Smooth muscle cell (in vitro differentiated cells): ENCODE results near the gene LAIR1. TPM values are rescaled to one million over a fixed set of nuclear protein-coding genes. Genes with fewer than 3 reads are reported as not detected.

Experiments used
- DNase-seq: peaks from one replicate; lab custom pipeline; 2025; ENCODE audit not compliant: unreplicated experiment; lab: John Stamatoyannopoulos, UW
- H2AFZ ChIP-seq: fragments of 200-600 bp; sonication (generic); 2 replicates; pipeline ENCODE4 v1.6.0; 2016; ENCODE audit warnings: antibody characterized with exemption, low read depth, mild to moderate bottlenecking
- H3F3A ChIP-seq: fragments of 200-600 bp; sonication (generic); 2 replicates; pipeline ENCODE4 v1.6.0; 2017; ENCODE audit warnings: antibody characterized with exemption, low read depth
- H3K27ac ChIP-seq: fragments of 200-600 bp; sonication (generic); 2 replicates; pipeline ENCODE4 v1.5.1; 2016; ENCODE audit warnings: low read depth, mild to moderate bottlenecking
- H3K27me3 ChIP-seq: fragments of 200-600 bp; sonication (generic); 2 replicates; pipeline ENCODE4 v1.6.1; 2016; ENCODE audit warnings: low read depth, mild to moderate bottlenecking
- H3K36me3 ChIP-seq: fragments of 200-600 bp; sonication (generic); 2 replicates; pipeline ENCODE4 v1.5.1; 2016; ENCODE audit warnings: low read depth
- H3K4me1 ChIP-seq: fragments of 200-600 bp; sonication (generic); 2 replicates; pipeline ENCODE4 v1.5.1; 2016; ENCODE audit warnings: low read depth
- H3K4me2 ChIP-seq: fragments of 200-600 bp; sonication (generic); 2 replicates; pipeline ENCODE4 v1.6.0; 2016; ENCODE audit warnings: mild to moderate bottlenecking
- H3K4me3 ChIP-seq: fragments of 200-600 bp; sonication (generic); 2 replicates; pipeline ENCODE4 v1.5.1; 2016; ENCODE audit warnings: mild to moderate bottlenecking
- H3K79me2 ChIP-seq: fragments of 200-600 bp; sonication (generic); 2 replicates; pipeline ENCODE4 v1.6.0; 2016; ENCODE audit warnings: low read depth, mild to moderate bottlenecking
- H3K9ac ChIP-seq: fragments of 200-600 bp; sonication (generic); 2 replicates; pipeline ENCODE4 v1.6.0; 2016; ENCODE audit warnings: low read depth
- H3K9me3 ChIP-seq: fragments of 200-600 bp; sonication (generic); replicated peaks from 2 replicates; pipeline ENCODE4 v1.5.1; 2016; ENCODE audit warnings: low read depth
- H4K20me1 ChIP-seq: fragments of 200-600 bp; sonication (generic); 2 replicates; pipeline ENCODE4 v1.6.0; 2016; ENCODE audit warnings: low read depth
- WGBS: methylation state at CpG from one replicate; pipeline ENCODE4 v1.1.7; 2016; ENCODE audit warnings: low lambda C conversion rate; 5-methylcytosine and 5-hydroxymethylcytosine counted together
- polyA plus RNA-seq: library from polyadenylated mRNA; unstranded; fragments of >200 nt; fragmentation: Nextera tagmentation; extraction: Ambion mirVana; gene quantifications from 2 replicates; pipeline ENCODE4 v1.2.1, GENCODE V29; 2016
- total RNA-seq: library from RNA; depleted of rRNA; stranded (reverse); fragments of >200 nt; gene quantifications from 2 replicates; pipeline ENCODE4 v1.2.3, GENCODE V29; 2014
- TF ChIP-seq, protein P1 (sequence below): fragments of 200-600 bp; sonication (generic); IDR thresholded peaks from 2 replicates; pipeline ENCODE4 v1.5.1; 2017; ENCODE audit warnings: borderline replicate concordance, mild to moderate bottlenecking, antibody characterized with exemption; ENCODE audit not compliant: insufficient read depth, poor library complexity, severe bottlenecking

LAIR1 gene
- total and polyA plus RNA-seq, 2 experiments from 2014 or later: not detected

DNA sequence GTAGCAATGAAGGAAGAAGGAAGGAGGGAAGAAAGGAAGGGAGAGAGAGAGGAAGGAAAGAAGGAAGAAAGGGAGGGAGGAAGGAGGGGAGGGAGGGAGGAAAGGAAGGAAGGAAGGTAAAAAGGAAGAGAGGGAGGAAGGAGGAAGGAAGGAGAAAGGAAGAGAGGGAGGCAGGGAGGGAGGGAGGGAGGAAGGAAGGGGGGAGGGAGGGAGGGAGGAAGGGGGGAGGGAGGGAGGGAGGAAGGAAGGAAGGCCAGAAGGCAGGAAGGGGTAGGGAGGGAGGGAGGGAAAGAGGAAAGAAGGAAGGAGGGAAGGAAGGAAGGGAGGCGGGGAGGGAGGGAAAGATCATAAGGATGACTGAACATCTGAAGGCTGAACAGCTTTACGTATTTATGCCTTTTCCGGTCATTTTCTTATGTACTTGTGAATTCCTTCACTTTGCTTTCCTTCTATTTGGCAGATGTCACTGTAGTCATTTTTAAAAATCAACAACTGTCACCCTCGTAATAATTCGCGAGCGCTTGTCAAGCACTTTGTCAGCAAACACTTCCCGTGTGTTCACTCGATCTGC is 43.8 kb upstream of the LAIR1 start:
- H3K4me1 ChIP-seq: no peaks in the 10 kb centered on the region
- TF ChIP-seq, protein P1, sequence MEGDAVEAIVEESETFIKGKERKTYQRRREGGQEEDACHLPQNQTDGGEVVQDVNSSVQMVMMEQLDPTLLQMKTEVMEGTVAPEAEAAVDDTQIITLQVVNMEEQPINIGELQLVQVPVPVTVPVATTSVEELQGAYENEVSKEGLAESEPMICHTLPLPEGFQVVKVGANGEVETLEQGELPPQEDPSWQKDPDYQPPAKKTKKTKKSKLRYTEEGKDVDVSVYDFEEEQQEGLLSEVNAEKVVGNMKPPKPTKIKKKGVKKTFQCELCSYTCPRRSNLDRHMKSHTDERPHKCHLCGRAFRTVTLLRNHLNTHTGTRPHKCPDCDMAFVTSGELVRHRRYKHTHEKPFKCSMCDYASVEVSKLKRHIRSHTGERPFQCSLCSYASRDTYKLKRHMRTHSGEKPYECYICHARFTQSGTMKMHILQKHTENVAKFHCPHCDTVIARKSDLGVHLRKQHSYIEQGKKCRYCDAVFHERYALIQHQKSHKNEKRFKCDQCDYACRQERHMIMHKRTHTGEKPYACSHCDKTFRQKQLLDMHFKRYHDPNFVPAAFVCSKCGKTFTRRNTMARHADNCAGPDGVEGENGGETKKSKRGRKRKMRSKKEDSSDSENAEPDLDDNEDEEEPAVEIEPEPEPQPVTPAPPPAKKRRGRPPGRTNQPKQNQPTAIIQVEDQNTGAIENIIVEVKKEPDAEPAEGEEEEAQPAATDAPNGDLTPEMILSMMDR: no peak
- no peaks in the 10 kb centered on the region for H3K9me3 ChIP-seq
- peaks cover 11% of the 10 kb centered on the region for H3K27me3 ChIP-seq
- no peak overlapping the region for H3K4me2 ChIP-seq
- H3K36me3 ChIP-seq: no peaks in the 10 kb centered on the region
- no peaks in the 10 kb centered on the region for H3F3A ChIP-seq
- no peak overlapping the region for H3K27ac ChIP-seq
- no peaks in the 10 kb centered on the region for H4K20me1 ChIP-seq
- H3K4me3 ChIP-seq: no peak overlapping the region
- no peak for DNase-seq
- no peak overlapping the region for H2AFZ ChIP-seq
- no peak overlapping the region for H3K9ac ChIP-seq
- no peaks in the 10 kb centered on the region for H3K79me2 ChIP-seq
- 86% methylated on average over 9 of the region's 9 CpGs for WGBS

DNA sequence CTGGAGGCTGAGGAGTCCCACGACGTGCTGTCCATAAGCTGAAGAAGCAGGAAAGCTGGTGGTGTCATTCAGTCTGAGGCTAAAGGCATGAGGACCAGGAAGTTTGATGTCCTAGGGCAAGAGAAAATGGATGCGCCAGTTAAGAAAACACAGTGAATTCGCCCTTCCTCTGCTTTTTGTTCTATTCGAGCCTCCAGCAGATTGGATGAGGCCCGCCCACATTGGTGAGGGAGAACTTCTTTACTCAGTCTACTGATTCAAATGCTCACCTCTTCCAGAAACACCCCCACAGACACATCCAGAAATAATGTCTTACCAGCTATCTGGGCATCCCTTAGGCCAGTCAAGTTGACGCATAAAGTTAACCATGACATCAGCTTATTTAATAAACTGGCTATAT is 43.0 kb upstream of the LAIR1 start:
- H3K4me1 ChIP-seq: no peaks in the 10 kb centered on the region
- TF ChIP-seq, protein P1: no peak

DNA sequence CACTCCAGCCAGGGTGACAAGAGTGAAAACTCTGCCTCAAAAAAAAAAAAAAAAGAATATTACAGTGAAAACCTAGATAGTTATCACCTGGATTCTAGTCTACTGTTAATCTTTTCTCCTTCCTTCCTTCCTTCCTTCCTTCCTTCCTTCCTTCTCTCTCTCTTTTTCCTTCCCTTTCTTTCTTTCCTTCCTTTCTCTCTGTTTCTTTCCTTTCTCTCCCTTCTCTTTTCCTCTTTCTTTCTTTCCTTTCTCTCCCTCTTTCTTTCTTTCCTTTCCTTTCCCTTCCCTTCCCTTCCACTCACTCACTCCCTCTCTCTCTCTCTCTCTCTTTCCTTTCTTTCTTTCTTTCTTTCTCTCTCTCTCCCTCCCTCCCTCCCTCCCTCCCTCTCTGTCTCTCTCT is 40.9 kb upstream of the LAIR1 start:
- Histone ChIP-seq H3K79me2 (no peaks in the 10 kb centered on the region), H3K9me3 (no peaks in the 10 kb centered on the region), H3K4me1 (no peaks in the 10 kb centered on the region), H3K27ac (no peak overlapping the region), H3K27me3 (peaks cover 3% of the 10 kb centered on the region), H3K4me2 (no peak overlapping the region), H3K4me3 (no peak overlapping the region), H3K36me3 (no peaks in the 10 kb centered on the region), H4K20me1 (no peaks in the 10 kb centered on the region), H3F3A (no peaks in the 10 kb centered on the region), H3K9ac (no peak overlapping the region), H2AFZ (no peak overlapping the region)
- no peak for DNase-seq
- TF ChIP-seq, protein P1: no peak

More for the DNA sequence above, 43.0 kb upstream of the LAIR1 start:
- H3K79me2 ChIP-seq: no peaks in the 10 kb centered on the region
- no peak overlapping the region for H3K4me3 ChIP-seq
- H2AFZ ChIP-seq: no peak overlapping the region
- H4K20me1 ChIP-seq: no peaks in the 10 kb centered on the region
- no peak for DNase-seq
- 85% methylated on average over 7 of the region's 7 CpGs for WGBS
- H3K36me3 ChIP-seq: no peaks in the 10 kb centered on the region
- H3K9ac ChIP-seq: no peak overlapping the region
- no peak overlapping the region for H3K27ac ChIP-seq
- no peaks in the 10 kb centered on the region for H3K9me3 ChIP-seq
- no peak overlapping the region for H3K4me2 ChIP-seq
- peaks cover 8% of the 10 kb centered on the region for H3K27me3 ChIP-seq
- H3F3A ChIP-seq: no peaks in the 10 kb centered on the region

DNA sequence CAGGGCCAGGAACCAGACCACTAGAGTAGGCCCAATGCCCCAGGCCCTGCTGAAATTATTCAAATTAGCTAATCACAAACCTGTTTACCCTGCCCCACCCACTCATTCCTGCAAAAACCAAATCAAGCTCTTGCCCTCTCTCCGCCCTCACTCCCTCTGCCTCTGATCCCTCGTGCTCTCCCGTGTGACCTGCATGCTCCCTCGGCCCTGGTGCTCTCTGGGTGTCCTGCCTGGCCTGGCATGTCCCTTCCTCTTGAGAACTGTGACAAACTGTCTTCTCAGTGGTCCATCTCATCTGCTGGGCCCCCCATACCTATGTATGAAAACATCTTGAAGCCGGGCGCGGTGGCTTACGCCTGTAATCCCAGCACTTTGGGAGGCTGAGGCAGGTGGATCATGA is 38.3 kb upstream of the LAIR1 start:
- H3K4me2 ChIP-seq: no peak overlapping the region
- DNase-seq: no peak
- TF ChIP-seq, protein P1: no peak
- H3K9ac ChIP-seq: no peak overlapping the region
- no peak overlapping the region for H2AFZ ChIP-seq
- H3K36me3 ChIP-seq: no peaks in the 10 kb centered on the region
- no peaks in the 10 kb centered on the region for H3K9me3 ChIP-seq
- H3K27ac ChIP-seq: no peak overlapping the region
- H4K20me1 ChIP-seq: no peaks in the 10 kb centered on the region
- WGBS: 73% methylated on average over 8 of the region's 8 CpGs
- H3K4me1 ChIP-seq: no peaks in the 10 kb centered on the region
- no peaks in the 10 kb centered on the region for H3F3A ChIP-seq
- no peaks in the 10 kb centered on the region for H3K27me3 ChIP-seq
- no peaks in the 10 kb centered on the region for H3K79me2 ChIP-seq
- no peak overlapping the region for H3K4me3 ChIP-seq
